GM19099 (cell line): ENCODE measurements around the gene DTX4.

Experiments
- POLR2A ChIP-seq: IDR thresholded peaks from 3 replicates; pipeline ENCODE4 v1.6.1; 2011; ENCODE audit warnings: low read depth; ENCODE audit not compliant: insufficient read length; ENCODE audit errors: extremely low read depth

The DTX4 gene

GRCh38 chr11:59216641-59217564 lies 45.0 kb downstream of the DTX4 start:
- no peak for TF ChIP-seq POLR2A

DNA sequence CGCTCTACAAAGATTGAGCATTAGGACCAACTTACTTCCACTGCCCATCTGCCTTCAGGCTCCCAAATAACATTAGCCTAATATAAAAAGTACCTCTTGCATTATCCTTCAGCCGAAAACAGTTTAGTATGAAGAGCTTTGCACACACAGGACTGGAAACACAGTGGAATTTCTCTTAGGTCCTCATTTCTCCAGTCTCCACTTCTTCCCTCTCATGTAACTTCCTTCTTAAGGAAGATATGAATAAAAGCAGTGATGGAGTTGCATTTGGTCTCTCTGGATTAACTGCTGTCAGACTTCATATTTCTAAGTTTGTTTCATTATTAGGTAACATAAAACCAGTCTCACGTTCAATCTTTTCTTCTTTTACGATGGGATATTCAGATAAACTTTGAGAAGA lies 46.4 kb downstream of the DTX4 start:
- TF ChIP-seq POLR2A, result no peak

DNA sequence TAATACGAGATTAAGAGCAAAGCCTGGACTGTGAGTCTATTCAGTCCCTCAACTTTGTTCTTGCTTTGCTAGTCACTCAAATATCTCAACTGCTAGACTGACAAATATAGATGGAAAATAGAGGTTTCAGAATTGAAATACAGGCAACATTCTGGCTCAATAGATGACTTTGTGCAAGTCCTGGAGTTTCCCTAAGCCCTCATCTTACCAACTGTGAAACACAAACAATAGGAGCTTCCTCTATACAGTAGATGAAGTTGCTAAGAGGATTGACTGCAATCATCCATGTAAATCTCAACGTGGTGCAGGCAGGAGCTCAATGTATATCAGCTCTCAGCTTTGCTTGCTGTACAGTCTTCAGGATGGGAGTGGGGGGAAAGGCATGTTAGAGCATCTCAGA lies 47.0 kb downstream of the DTX4 start:
- no peak for TF ChIP-seq POLR2A

GRCh38 chr11:59219836-59220235 lies 47.9 kb downstream of the DTX4 start:
- no peak for TF ChIP-seq POLR2A

GRCh38 chr11:59221441-59221840 lies 49.5 kb downstream of the DTX4 start:
- TF ChIP-seq POLR2A, result no peak

GRCh38 chr11:59222464-59223060 lies 50.6 kb downstream of the DTX4 start:
- no peak for TF ChIP-seq POLR2A

DNA sequence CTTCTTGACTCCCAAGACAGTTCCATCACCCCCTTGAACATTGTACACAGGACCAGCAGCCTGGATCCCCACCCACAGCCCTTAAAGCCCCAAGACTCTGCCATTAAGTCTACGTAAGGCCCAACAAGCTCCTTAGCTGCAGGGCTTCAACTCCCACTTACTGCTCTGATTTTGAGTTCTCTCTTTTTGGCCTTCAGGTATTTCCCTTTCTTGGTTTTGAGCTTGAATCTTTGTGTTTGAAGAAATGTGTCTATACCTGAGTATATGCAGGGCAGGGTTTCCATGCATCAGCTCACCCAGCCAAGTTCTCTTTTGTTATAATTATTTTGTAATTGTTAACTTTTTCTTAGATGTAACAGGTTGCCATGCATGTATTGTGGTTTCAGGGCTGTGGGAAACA lies 51.2 kb downstream of the DTX4 start:
- TF ChIP-seq POLR2A, result no peak

DNA sequence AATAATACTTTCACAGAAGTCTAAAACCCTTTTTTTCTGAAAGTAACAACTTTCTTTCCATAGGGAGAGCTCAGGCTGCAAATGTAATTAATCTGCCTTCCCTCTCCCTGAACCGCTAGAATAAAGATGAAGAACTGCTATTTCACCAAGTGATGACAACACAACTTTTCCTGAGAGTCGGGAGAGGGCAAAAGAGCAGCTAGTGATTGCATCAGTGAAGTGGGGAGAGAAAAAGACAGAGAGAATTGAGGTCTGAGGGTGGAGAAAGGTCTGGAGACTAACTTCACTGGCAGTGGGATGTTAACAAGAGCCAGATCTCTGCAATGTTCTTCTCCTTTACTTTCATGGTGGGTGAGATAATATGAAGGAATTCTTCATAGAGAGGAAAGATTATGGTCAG lies 51.7 kb downstream of the DTX4 start:
- TF ChIP-seq POLR2A, result no peak

DNA sequence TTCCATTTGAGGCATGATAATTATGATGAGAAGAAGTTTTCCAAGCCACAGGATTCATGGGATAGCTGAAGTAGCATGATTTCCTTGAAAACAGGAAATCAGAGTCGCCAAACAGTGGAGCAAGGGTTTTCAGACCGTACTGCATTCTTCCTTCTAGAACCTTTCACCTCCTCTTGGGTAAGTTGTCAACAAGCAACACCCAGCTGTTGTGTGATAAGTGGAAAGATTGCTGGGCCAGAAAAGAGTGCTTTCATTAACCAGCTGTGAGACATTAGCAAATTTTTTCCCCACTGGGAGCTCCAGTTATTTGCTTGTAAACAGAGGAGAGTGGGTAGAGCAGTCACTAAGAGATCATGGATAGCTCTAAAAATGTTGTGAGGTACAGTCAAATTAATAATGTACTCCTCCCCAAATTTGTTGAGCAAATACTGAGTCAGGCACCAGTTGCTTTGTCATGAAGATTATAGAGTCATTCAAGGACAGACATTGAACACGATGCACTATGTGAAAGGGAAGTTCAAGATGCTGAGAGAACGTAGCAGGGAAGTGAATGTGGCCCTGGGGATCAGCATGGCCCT lies 52.5 kb downstream of the DTX4 start:
- no peak for TF ChIP-seq POLR2A

DNA sequence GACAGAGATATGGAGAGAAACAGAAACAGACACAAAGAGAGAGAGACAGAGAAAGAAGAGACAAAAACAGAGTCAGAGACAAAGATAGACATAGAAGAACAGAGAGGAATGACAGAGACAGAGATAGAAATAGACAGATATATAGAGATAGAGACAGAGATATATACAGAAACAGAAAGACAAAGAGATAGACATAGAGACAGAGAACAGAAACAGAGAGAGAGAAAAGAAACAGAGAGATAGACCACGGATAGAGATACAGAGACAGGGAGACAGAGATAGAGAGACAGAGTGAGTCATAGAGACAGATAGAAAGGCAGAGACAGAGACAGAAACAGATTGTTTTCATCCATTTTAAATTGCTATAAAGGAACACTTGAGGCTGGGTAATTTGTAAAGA lies 53.1 kb downstream of the DTX4 start:
- TF ChIP-seq POLR2A, result no peak

- no peak for TF ChIP-seq POLR2A
These were observed 54.5 kb downstream of the DTX4 start for GRCh38 chr11:59226396-59226795.

GRCh38 chr11:59240322-59240721 lies 68.4 kb downstream of the DTX4 start:
- no peak for TF ChIP-seq POLR2A

DNA sequence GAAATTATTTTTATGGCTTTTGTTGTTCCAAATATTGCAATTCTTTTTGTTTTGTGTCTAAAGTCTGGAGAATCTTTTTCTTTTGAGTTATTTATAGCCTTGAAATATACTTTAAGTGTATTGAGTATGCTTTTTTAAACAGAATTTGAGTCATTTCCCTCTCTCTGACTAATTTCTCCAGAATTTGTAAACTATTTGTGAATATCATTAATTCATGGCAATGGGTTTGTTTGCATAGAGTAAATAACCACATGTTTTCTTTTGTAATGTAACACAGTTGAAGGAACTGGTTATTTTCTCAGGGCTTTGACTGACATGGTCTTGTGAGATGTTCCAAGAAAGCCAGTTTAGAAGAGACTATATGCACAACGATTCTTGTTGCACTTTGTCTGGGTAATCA lies 71.7 kb downstream of the DTX4 start:
- TF ChIP-seq POLR2A, result no peak

DNA sequence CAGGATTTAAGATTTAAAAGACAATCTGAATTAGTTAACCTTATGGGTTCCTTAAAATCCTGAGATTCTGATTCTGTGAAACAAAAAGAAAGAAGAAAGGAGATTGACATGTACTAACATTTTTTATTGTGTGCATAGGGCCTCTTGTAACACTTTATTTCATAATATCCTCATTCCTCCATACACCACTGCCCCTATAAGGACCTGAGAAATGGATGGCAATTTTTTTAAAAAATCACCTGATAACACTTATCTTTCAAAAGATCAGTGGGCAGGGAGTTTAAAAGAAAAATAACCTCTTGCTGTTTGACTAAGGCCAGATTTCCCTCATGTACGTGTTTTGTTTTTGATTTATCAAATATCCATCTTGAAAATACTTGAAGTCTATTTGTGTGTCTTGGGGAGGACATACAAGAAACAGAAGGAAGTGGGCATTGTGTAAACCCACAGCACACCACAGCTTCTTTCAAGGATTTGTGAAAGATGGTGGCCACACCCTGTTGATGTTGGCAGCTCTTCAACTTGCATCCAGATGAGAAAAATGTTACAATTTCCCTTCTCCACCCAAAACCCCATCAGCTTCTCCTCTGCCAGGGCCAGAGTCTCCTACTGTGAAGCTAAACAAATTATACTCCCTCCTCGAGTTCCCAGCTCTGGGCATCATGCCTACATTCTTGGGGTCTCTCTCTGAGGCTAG lies 75.7 kb downstream of the DTX4 start:
- TF ChIP-seq POLR2A, result no peak

- TF ChIP-seq POLR2A, result no peak
These were observed 77.6 kb downstream of the DTX4 start for GRCh38 chr11:59249535-59249934.
